HG03135 (cell line): ENCODE data around the gene STAT3.
"Not testable (repeated sequence)": the region's sequence is repeated elsewhere in the genome, so short reads cannot be mapped to it uniquely, and the experiment has no call there.

Source experiments
- ATAC-seq: cut with Tn5 transposase; IDR thresholded peaks from one replicate; pipeline ENCODE4 v1.9.1; 2021; ENCODE audit warnings: mild to moderate bottlenecking, moderate library complexity; ENCODE audit not compliant: unreplicated experiment

STAT3 gene

GRCh38 chr17:42386777-42387657 lies 1.2 kb downstream of the STAT3 start:
- no peak for ATAC-seq

GRCh38 chr17:42381898-42382297 lies 6.3 kb downstream of the STAT3 start:
- no peak for ATAC-seq

- ATAC-seq: no peak
Measured at GRCh38 chr17:42380935-42381334, 7.3 kb downstream of the STAT3 start.

- ATAC-seq: no peak
Measured at GRCh38 chr17:42378959-42379594, 9.2 kb downstream of the STAT3 start.

- no peak for ATAC-seq
Measured at GRCh38 chr17:42378359-42378958, 9.8 kb downstream of the STAT3 start.

GRCh38 chr17:42373896-42374295 lies 14.3 kb downstream of the STAT3 start:
- ATAC-seq: no peak

GRCh38 chr17:42372142-42372541 lies 16.1 kb downstream of the STAT3 start:
- ATAC-seq: no peak

- not testable (repeated sequence) for ATAC-seq
Measured at GRCh38 chr17:42368797-42369561, 19.3 kb downstream of the STAT3 start.

GRCh38 chr17:42368310-42368709 lies 19.9 kb downstream of the STAT3 start:
- not testable (repeated sequence) for ATAC-seq

- ATAC-seq: not testable (repeated sequence)
Measured at GRCh38 chr17:42366176-42367023, 21.8 kb downstream of the STAT3 start.

- no peak for ATAC-seq
Measured at GRCh38 chr17:42365136-42365535, 23.1 kb downstream of the STAT3 start.

GRCh38 chr17:42363767-42364585 lies 24.3 kb downstream of the STAT3 start:
- no peak for ATAC-seq

GRCh38 chr17:42363231-42363630 lies 25.0 kb downstream of the STAT3 start:
- ATAC-seq: no peak

GRCh38 chr17:42362245-42362961 lies 25.8 kb downstream of the STAT3 start:
- ATAC-seq: no peak

- no peak for ATAC-seq
Measured at GRCh38 chr17:42361781-42362186, 26.5 kb downstream of the STAT3 start.

GRCh38 chr17:42360388-42360787 lies 27.9 kb downstream of the STAT3 start:
- ATAC-seq: not testable (repeated sequence)

- ATAC-seq: no peak
Measured at GRCh38 chr17:42359133-42359532, 29.1 kb downstream of the STAT3 start.

GRCh38 chr17:42358434-42358833 lies 29.8 kb downstream of the STAT3 start:
- no peak for ATAC-seq
